GM12878 (cell line): Measurements from ENCODE around the gene RPGR. TPM values are rescaled to one million over a fixed set of nuclear protein-coding genes. Genes with fewer than 3 reads are reported as not detected.

Source experiments
- ATAC-seq: fragments of 200-7000 bp; cut with Tn5 transposase; 3 replicates; pipeline ENCODE4 v1.9.1; 2020; ENCODE audit warnings: mild to moderate bottlenecking, moderate library complexity
- BruUV-seq: library from RNA; stranded (reverse); fragments of 400-500 nt; replicated peaks from 2 replicates; lab custom pipeline; 2021; lab: Mats Ljungman, UMichigan
- CTCF ChIA-PET: fragments of 300-600 bp; sonication (Branson Sonifier 250); formaldehyde crosslinking; extraction: SDS; loops from one replicate; lab custom pipeline; 2021; ENCODE audit warnings: inconsistent platforms; lab: Yijun Ruan, JAX
- POLR2A ChIA-PET: fragments of 350-600 bp; formaldehyde crosslinking; extraction: SDS; loops from one replicate; lab custom pipeline; 2021; ENCODE audit warnings: inconsistent platforms; lab: Charles Lee
- RAD21 ChIA-PET: fragments of 300-600 bp; sonication (Branson Sonifier 250); formaldehyde crosslinking; loops from one replicate; lab custom pipeline; 2023; ENCODE audit warnings: antibody characterized with exemption; ENCODE audit not compliant: unreplicated experiment; lab: Charles Lee
- SMC1A ChIA-PET: fragments of 300-600 bp; sonication (Branson Sonifier 250); formaldehyde crosslinking; loops from one replicate; lab custom pipeline; 2023; ENCODE audit not compliant: unreplicated experiment, uncharacterized antibody; lab: Charles Lee
- DNase-seq: peaks from one replicate; pipeline ENCODE4 v3.0.0-alpha.2; 2011; ENCODE audit warnings: low read depth, low spot score
- FAIRE-seq: peaks from 3 replicates; lab custom pipeline; 2011; peaks lifted over from hg19 to GRCh38; lab: Jason Lieb, UNC
- H2AFZ ChIP-seq: 2 replicates; pipeline ENCODE4 v1.6.0; 2011; ENCODE audit warnings: low read depth, low read length, control low read depth; ENCODE audit not compliant: control insufficient read depth
- H3K27ac ChIP-seq: 2 replicates; pipeline ENCODE4 v1.5.1; 2011; ENCODE audit warnings: control low read depth; ENCODE audit not compliant: control insufficient read depth, insufficient read depth
- H3K27me3 ChIP-seq, 2 experiments: replicated peaks in 1 of 2; 2 replicates each; pipeline versions ENCODE4 v1.6.0 to v1.6.1; 2011; ENCODE audit warnings: low read length in 1 of 2; ENCODE audit not compliant: control insufficient read depth in 2 of 2, insufficient read depth in 2 of 2
- H3K36me3 ChIP-seq, 2 experiments: 2 replicates each; pipeline ENCODE4 v1.5.1; 2011; ENCODE audit warnings: low read length in 1 of 2; ENCODE audit not compliant: control insufficient read depth in 2 of 2, insufficient read depth in 2 of 2
- H3K4me1 ChIP-seq: 2 replicates; pipeline ENCODE4 v1.6.1; 2011; ENCODE audit warnings: mild to moderate bottlenecking, low read length, moderate library complexity, mixed read lengths; ENCODE audit not compliant: control insufficient read depth, insufficient read depth
- H3K4me2 ChIP-seq: 2 replicates; pipeline ENCODE4 v1.6.0; 2011; ENCODE audit warnings: control low read depth; ENCODE audit not compliant: control insufficient read depth, insufficient read depth
- H3K4me3 ChIP-seq: fragments of 200-600 bp; sonication (generic); 2 replicates; pipeline ENCODE4 v1.5.1; 2016
- H3K79me2 ChIP-seq: 2 replicates; pipeline ENCODE4 v1.6.0; 2011; ENCODE audit warnings: low read length; ENCODE audit not compliant: control insufficient read depth, insufficient read depth
- H3K9ac ChIP-seq: 2 replicates; pipeline ENCODE4 v1.8.0; 2011; ENCODE audit warnings: low read length, control low read depth, mixed read lengths; ENCODE audit not compliant: control insufficient read depth, insufficient read depth
- H3K9me3 ChIP-seq: replicated peaks from 3 replicates; pipeline ENCODE4 v1.5.1; 2011; ENCODE audit warnings: mild to moderate bottlenecking, low read length; ENCODE audit not compliant: control insufficient read depth, insufficient read depth
- H4K20me1 ChIP-seq: 2 replicates; pipeline ENCODE4 v1.6.0; 2011; ENCODE audit not compliant: control insufficient read depth, insufficient read depth
- FOS ChIP-seq: IDR thresholded peaks from 3 replicates; pipeline ENCODE4 v1.6.1; 2011; ENCODE audit warnings: borderline replicate concordance; ENCODE audit not compliant: insufficient read length; ENCODE audit errors: extremely low read depth
- HDAC6 ChIP-seq: fragments of 200-600 bp; sonication (generic); IDR thresholded peaks from one replicate; pipeline ENCODE4 v1.8.0; 2017; ENCODE audit warnings: antibody characterized with exemption; ENCODE audit not compliant: unreplicated experiment
- HDGF ChIP-seq: fragments of 450-650 bp; IDR thresholded peaks from 2 replicates; pipeline ENCODE4 v1.6.1; 2016; ENCODE audit warnings: antibody characterized with exemption
- MTA3 ChIP-seq: IDR thresholded peaks from 2 replicates; pipeline ENCODE4 v1.6.1; 2012; ENCODE audit warnings: low read length, inconsistent platforms, borderline replicate concordance
- MYC ChIP-seq: IDR thresholded peaks from 2 replicates; pipeline ENCODE4 v1.6.1; 2011; ENCODE audit warnings: mild to moderate bottlenecking, low read length, moderate library complexity, inconsistent platforms; ENCODE audit not compliant: insufficient read depth, insufficient replicate concordance, insufficient read length, severe bottlenecking
- RUNX3 ChIP-seq: IDR thresholded peaks from 2 replicates; pipeline ENCODE4 v1.6.1; 2012; ENCODE audit warnings: low read length, inconsistent platforms
- SMAD1 ChIP-seq: fragments of 450-650 bp; IDR thresholded peaks from 2 replicates; pipeline ENCODE4 v1.6.1; 2018; ENCODE audit warnings: mild to moderate bottlenecking, low read depth; ENCODE audit not compliant: partially characterized antibody
- ZNF207 ChIP-seq: fragments of 450-650 bp; IDR thresholded peaks from 2 replicates; pipeline ENCODE4 v1.6.1; 2014; ENCODE audit warnings: antibody characterized with exemption, mild to moderate bottlenecking, borderline replicate concordance
- WGBS: methylation state at CpG from one replicate; pipeline ENCODE4 v1.1.6; 2016; ENCODE audit warnings: low lambda C conversion rate; ENCODE audit not compliant: insufficient replicate concordance, insufficient coverage; ENCODE audit errors: missing lambda C conversion rate; 5-methylcytosine and 5-hydroxymethylcytosine counted together
- in situ Hi-C: fragments of 300-500 bp; cut with MboI; formaldehyde crosslinking; loops from 9 replicates; pipeline ENCODE4 v1.14.3; 2018; ENCODE audit warnings: mixed read lengths
- intact Hi-C: fragments of 100-400 bp; cut with micrococcal nuclease; formaldehyde crosslinking; loops from one replicate; pipeline ENCODE4 v1.14.2; 2022; ENCODE audit not compliant: unreplicated experiment
- polyA plus RNA-seq, 11 experiments: library from polyadenylated mRNA; depleted of rRNA in 4 of 11; unstranded in 6 of 11; stranded (reverse) in 5 of 11; fragments of >200 nt; fragmentation: Nextera tagmentation in 4 of 11; fragmentation: Illumina TruSeq in 1 of 11; extraction: Ambion mirVana in 4 of 11; extraction: Trizol in 1 of 11; gene quantifications; 1 replicate in 1 of 11; 2 replicates in 10 of 11; pipeline versions ENCODE4 v1.2.1 to v1.2.3, GENCODE V29; 2011 to 2016; ENCODE audit warnings: inconsistent platforms in 2 of 11, missing spikeins in 2 of 11, low read depth in 1 of 11
- total RNA-seq, 4 experiments: library from RNA; depleted of rRNA in 3 of 4; stranded (reverse); fragments of >200 nt in 3 of 4; fragmentation: Illumina TruSeq in 1 of 4; extraction: Trizol in 1 of 4; gene quantifications; 2 replicates each; pipeline versions ENCODE4 v1.2.1 to v1.2.3, GENCODE V29; 2013 to 2021

Gene RPGR
- total and polyA plus RNA-seq, 10 of the 15 experiments (the other 5 are each of a cell fraction or from before 2014, with no cell fraction given), result 5.5 to 13.4 (median 7.6) TPM

DNA sequence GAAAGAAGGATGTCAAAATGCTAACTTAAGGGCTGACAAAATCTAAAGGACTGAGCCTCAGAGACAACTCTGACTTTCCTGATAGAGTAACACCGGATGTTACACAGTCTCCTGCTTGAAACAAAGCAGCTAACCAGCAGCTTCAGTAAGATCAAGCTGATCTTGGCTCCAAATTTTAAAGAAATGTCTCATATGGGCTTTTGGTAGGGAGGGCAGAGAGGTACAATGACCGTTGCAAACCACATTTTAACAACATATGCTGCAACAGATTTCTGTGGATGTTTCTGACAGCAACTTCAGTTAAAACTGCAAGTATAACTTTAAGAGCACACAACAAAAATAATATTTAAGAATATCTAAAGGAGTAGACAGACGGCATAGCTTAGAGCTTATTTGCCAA, 9.1 kb downstream of the RPGR start (continued):
- TF ChIP-seq FOS, result no peak
- TF ChIP-seq RUNX3, result no peak
- TF ChIP-seq HDGF, result no peak
- no peak for TF ChIP-seq MYC
- no peak for TF ChIP-seq ZNF207
- TF ChIP-seq HDAC6, result no peak
- no peak for TF ChIP-seq MTA3

DNA sequence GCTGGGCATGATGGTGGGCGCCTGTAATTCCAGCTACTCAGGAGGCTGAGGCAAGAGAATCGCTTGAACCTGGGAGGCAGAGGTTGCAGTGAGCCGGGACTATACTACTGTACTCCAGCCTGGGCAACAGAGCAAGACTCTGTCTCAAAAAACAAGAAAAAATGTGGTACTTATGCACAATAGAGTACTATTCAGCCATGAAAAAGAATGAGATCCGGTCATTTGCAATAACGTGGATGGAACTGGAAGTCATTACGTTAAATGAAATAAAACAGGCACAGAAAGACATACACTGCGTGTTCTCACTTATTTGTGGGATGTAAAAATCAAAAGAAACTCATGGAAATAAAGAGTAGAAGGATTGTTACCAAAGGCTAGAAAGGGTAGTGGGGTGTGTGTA, 12.1 kb downstream of the RPGR start:
- CTCF ChIA-PET, result no interaction called here
- no peak for TF ChIP-seq SMAD1
- H3K4me1 ChIP-seq, result no peaks in the 10 kb centered on the region
- H3K4me2 ChIP-seq, result no peak overlapping the region
- intact Hi-C loops (no loop called here), in situ Hi-C loops (no loop called here)
- POLR2A ChIA-PET, result no interaction called here
- no peak overlapping the region for H3K4me3 ChIP-seq
- WGBS, result 65% methylated on average over 7 of the region's 7 CpGs
- SMC1A ChIA-PET, result no interaction called here
- H4K20me1 ChIP-seq, result no peaks in the 10 kb centered on the region
- no peak overlapping the region for H2AFZ ChIP-seq
- H3K9ac ChIP-seq, result no peak overlapping the region
- DNase-seq (no peak), FAIRE-seq (no peak), ATAC-seq (no peak)
- no peaks in the 10 kb centered on the region for H3K79me2 ChIP-seq
- RAD21 ChIA-PET, result no interaction called here
- H3K27me3 ChIP-seq, result no peaks in the 10 kb centered on the region
- BruUV-seq, result no TSS peak
- no peak overlapping the region for H3K27ac ChIP-seq
- H3K9me3 ChIP-seq, result no peaks in the 10 kb centered on the region
- no peaks in the 10 kb centered on the region for H3K36me3 ChIP-seq
